Brain microvascular endothelial cell (primary cell): Measurements from ENCODE around the gene GRID2.

ENCODE experiments used
- DNase-seq: peaks from one replicate; pipeline ENCODE4 v3.0.0-alpha.2; 2020
- H3K27ac ChIP-seq: fragments of 250-450 bp; sonication (Bioruptor Pico); 2 replicates; pipeline ENCODE4 v1.5.1; 2020; ENCODE audit warnings: mild to moderate bottlenecking, moderate library complexity
- H3K27me3 ChIP-seq: fragments of 250-450 bp; sonication (Bioruptor Pico); replicated peaks from 2 replicates; pipeline ENCODE4 v1.5.1; 2020; ENCODE audit warnings: mild to moderate bottlenecking
- H3K36me3 ChIP-seq: fragments of 250-450 bp; sonication (Bioruptor Pico); replicated peaks from 2 replicates; pipeline ENCODE4 v1.5.1; 2020; ENCODE audit warnings: mild to moderate bottlenecking
- H3K4me3 ChIP-seq: 2 replicates; pipeline ENCODE4 v1.5.1; 2011; ENCODE audit warnings: low read depth, mild to moderate bottlenecking, control low read depth, low read length, moderate library complexity
- CTCF ChIP-seq: IDR thresholded peaks from 2 replicates; pipeline ENCODE4 v1.5.1; 2011; ENCODE audit warnings: low read depth, mild to moderate bottlenecking, moderate library complexity, low read length, control low read depth, inconsistent platforms; ENCODE audit errors: missing control alignments
- in situ Hi-C: cut with HindIII; loops from 2 replicates; pipeline ENCODE4 v1.10.0; 2017; ENCODE audit warnings: low sequenced_read_pairs, low pct_ligation_motif_present

The GRID2 gene

GRCh38 chr4:93212250-93212649 is 908.5 kb downstream of the GRID2 start:
- Histone ChIP-seq H3K4me3 (no peak overlapping the region), H3K36me3 (no peaks in the 10 kb centered on the region), H3K27me3 (no peaks in the 10 kb centered on the region), H3K27ac (no peak overlapping the region)
- TF ChIP-seq CTCF = no peak
- no peak for DNase-seq
- in situ Hi-C loops = no loop called here

- H3K27ac ChIP-seq = no peak overlapping the region
- in situ Hi-C loops = no loop called here
- no peak for DNase-seq
- H3K36me3 ChIP-seq = no peaks in the 10 kb centered on the region
- H3K27me3 ChIP-seq = no peaks in the 10 kb centered on the region
- no peak overlapping the region for H3K4me3 ChIP-seq
- no peak for TF ChIP-seq CTCF
These were observed 912.9 kb downstream of the GRID2 start for GRCh38 chr4:93216646-93217045.

- Histone ChIP-seq H3K36me3 (no peaks in the 10 kb centered on the region), H3K27ac (no peak overlapping the region), H3K4me3 (no peak overlapping the region), H3K27me3 (no peaks in the 10 kb centered on the region)
- DNase-seq = no peak
- TF ChIP-seq CTCF = no peak
- in situ Hi-C loops = no loop called here
These were observed 913.7 kb downstream of the GRID2 start for GRCh38 chr4:93217431-93217830.

GRCh38 chr4:93221771-93222170 is 918.0 kb downstream of the GRID2 start:
- no peak for DNase-seq
- no peak for TF ChIP-seq CTCF
- in situ Hi-C loops = no loop called here
- Histone ChIP-seq H3K36me3 (no peaks in the 10 kb centered on the region), H3K27me3 (no peaks in the 10 kb centered on the region), H3K27ac (no peak overlapping the region), H3K4me3 (no peak overlapping the region)

- Histone ChIP-seq H3K4me3 (no peak overlapping the region), H3K36me3 (no peaks in the 10 kb centered on the region), H3K27me3 (no peaks in the 10 kb centered on the region), H3K27ac (no peak overlapping the region)
- in situ Hi-C loops = no loop called here
- TF ChIP-seq CTCF = no peak
- DNase-seq = no peak
These were observed 924.3 kb downstream of the GRID2 start for GRCh38 chr4:93228021-93228420.

GRCh38 chr4:93232883-93233282 is 929.1 kb downstream of the GRID2 start:
- no peak overlapping the region for H3K27ac ChIP-seq
- H3K27me3 ChIP-seq = no peaks in the 10 kb centered on the region
- DNase-seq = no peak
- in situ Hi-C loops = no loop called here
- no peak overlapping the region for H3K4me3 ChIP-seq
- H3K36me3 ChIP-seq = no peaks in the 10 kb centered on the region
- no peak for TF ChIP-seq CTCF
